A172 (cell line): ENCODE data around the gene SSNA1. TPM values are rescaled to one million over a fixed set of nuclear protein-coding genes. Genes with fewer than 3 reads are reported as not detected.

Experiments used
- DNase-seq: peaks from one replicate; pipeline ENCODE4 v3.0.0-alpha.2; 2015; ENCODE audit warnings: low spot score
- total RNA-seq: library from RNA; depleted of rRNA; stranded (reverse); fragments of >200 nt; shearing (Covaris generic); gene quantifications from 2 replicates; pipeline ENCODE4 v1.2.3, GENCODE V29; 2014

The SSNA1 gene
- total RNA-seq, 1 experiment from 2014 or later = 257 TPM

DNA sequence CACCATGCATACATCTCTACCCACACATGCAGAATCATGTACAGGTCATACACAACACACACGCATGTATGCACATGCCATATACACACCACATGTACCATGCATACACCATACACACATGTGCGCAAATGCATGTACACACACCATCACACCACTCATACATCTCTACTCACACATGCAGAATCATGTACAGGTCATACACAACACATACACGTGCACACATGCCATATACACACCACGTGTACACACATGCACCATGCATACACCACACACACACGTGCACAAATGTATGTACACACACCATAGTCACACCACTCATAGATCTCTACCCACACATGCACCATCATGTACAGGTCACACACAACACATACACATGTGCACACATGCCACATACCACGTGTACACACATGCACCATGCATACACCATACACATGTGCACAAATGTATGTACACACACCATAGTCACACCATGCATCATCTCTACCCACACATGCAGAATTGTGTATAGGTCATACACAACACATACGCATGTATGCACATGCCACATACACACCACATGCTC lies 35.6 kb upstream of the SSNA1 start:
- DNase-seq = no peak

DNA sequence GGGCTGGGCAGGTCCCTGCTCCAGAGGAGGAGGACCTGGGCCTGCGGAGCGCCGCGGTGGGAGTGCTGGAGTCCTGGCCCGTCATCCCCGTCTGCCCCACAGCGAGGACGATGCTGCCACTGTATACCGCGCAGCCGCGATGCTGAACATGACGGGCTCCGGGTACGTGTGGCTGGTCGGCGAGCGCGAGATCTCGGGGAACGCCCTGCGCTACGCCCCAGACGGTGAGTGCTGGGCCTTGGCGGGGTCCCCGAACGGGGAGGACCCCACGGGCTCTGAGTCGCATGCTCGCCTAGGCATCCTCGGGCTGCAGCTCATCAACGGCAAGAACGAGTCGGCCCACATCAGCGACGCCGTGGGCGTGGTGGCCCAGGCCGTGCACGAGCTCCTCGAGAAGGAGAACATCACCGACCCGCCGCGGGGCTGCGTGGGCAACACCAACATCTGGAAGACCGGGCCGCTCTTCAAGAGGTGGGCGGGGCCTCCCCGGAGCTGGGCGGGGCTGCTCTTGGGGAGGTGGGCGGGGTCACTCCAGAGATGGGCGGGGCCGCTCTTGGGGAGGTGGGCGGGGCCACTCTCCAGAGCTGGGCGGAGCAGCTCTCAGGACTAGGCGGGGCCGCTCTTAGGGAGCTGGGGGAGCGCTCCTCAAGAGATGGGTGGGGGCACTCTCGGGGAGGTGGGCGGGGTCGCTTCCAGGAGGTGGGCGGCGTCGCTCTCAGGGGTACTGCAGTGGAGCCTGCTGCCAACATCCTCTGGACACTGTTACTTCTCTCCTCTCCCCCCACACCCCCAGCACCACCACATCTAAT lies 31.7 kb upstream of the SSNA1 start:
- peak; percentile 34 for DNase-seq

- DNase-seq = no peak
Measured at GRCh38 chr9:137157618-137158415, 30.7 kb upstream of the SSNA1 start.

DNA sequence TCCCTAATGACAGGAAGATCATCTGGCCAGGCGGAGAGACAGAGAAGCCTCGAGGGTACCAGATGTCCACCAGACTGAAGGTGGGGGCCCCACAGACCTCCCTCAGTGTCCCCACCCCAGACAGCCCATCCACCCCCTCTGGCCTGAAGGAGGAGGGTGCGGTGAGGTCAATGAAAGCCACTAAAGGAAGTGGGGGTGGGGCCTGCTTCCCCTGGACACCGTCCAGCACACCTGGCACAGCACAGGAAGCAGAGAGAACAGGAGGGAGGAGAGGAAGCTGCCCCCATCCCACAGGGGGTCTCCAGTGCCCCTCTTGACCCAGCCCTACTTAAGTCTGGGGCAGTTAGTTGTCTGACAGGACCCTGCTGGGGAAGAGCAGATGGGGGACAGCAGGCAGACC lies 29.9 kb upstream of the SSNA1 start:
- DNase-seq = no peak

GRCh38 chr9:137159105-137160053 lies 29.1 kb upstream of the SSNA1 start:
- DNase-seq = no peak

- no peak for DNase-seq
Measured at GRCh38 chr9:137160054-137160425, 28.4 kb upstream of the SSNA1 start.

DNA sequence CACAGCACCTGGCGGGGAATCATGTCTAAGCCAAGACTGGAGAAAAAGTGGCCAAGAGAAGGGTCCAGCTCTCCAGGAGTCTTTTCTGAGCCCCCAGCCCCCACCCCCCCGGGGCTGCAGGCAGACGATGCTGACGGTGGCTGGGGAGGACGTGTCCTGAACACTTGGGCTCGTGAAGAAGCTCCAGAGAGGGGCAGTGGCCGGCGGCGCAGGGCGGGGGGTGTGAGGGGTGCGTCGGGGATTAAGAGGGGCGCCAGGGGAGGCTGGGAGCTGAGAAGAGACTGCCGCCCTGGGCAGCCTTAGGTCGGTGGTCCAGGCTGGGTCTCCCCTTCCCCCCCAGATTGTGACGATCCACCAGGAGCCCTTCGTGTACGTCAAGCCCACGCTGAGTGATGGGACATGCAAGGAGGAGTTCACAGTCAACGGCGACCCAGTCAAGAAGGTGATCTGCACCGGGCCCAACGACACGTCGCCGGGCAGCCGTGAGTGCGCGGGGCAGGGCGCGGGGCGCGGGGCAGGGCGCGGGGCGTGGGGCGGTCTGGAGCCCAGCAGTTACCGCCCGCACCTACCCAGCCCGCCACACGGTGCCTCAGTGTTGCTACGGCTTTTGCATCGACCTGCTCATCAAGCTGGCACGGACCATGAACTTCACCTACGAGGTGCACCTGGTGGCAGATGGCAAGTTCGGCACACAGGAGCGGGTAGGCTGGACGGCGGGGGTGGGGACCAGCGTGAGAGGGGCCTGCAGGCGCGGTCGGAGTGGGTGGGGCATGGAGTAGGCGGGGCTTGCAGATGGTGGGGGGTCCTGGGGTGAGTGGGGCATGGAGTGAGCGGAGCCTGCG lies 27.5 kb upstream of the SSNA1 start:
- no peak for DNase-seq

DNA sequence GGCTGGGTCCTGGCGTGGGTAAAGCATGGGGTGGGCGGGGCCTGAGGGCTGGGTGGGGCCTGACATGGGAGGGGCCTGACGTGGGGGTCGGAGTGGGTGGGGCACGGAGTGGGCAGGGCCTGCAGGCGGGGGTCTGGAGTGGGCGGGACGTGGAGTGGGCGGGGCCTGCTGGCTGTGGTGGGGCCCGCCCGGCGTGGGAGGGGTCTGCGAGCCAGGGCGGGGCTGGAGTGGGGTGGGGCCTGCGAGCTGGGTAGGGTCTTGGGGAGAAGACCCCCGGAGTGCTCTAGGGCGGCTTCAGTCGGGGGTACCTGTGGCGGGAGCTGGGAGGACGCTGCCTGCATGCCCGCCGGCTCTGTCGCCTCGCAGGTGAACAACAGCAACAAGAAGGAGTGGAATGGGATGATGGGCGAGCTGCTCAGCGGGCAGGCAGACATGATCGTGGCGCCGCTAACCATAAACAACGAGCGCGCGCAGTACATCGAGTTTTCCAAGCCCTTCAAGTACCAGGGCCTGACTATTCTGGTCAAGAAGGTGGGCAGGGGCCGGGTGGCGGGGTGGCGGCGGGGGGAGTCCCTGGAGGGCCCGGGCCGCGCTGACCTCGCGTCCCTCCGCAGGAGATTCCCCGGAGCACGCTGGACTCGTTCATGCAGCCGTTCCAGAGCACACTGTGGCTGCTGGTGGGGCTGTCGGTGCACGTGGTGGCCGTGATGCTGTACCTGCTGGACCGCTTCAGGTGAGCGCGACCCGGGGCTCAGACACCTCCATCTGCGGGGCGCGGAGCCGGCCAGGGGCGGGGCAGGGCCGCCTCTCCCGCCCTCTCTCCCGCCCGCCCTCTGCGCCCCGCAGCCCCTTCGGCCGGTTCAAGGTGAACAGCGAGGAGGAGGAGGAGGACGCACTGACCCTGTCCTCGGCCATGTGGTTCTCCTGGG lies 26.7 kb upstream of the SSNA1 start:
- no peak for DNase-seq

- DNase-seq = no peak
Measured at GRCh38 chr9:137162505-137163364, 25.7 kb upstream of the SSNA1 start.

- no peak for DNase-seq
Measured at GRCh38 chr9:137163365-137163715, 25.1 kb upstream of the SSNA1 start.

DNA sequence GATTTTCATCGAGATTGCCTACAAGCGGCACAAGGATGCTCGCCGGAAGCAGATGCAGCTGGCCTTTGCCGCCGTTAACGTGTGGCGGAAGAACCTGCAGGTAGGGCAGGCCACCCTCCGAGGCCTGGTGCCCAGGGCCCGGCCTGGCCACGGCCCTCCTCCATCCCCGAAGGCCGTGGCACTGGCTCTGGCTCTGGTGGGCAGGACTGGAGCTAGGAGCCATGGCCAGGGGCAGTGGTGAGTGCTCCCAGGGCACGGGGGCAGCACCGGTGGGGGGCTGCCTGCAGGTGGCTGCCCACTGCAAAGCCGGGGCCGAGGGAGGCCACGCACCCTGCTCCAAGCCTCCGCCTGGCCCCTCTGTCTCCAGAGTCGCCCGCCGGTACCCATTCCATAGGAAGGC lies 24.7 kb upstream of the SSNA1 start:
- no peak for DNase-seq

DNA sequence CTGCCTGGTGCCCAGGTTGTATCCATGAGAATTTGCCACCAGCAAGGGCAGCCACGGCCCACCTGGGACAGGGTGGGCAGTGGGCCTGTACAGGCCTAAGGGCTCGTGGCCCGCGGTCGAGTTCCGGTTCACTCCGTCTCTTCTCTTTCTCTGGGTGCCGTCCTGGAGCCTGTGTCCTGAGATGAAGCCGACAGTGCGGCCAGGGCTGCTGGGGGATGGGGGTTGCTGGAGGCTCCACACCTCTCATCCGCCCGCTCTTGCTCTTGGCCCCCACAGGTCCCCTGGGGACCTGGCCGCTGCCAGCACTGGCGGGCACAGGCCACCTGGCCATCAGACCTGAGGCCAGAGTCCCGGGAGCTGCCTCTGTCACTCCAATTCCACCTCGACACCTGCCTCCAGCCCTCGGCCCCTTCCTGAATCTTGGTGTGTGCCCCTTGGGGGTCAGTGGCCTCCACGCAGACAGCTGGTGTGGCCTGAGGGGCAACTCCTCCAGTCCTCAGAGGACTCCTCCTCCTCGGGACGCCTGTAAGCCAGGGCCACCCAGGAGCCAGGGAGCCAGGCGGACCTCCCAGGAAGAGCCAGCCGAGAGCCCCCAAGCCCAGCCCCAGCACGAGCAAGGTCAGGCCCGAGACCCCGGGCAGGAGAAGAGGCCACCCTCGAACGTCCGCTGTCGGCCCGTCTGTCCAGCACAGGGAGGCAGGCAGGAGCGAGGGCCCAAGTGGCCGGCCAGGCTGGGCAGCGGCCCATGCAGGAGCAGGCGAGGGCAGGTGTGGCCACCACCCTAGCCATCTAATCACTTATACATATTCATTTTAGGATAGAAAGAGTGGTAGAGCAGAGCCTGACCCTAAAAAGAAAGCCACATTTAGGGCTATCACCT lies 23.9 kb upstream of the SSNA1 start:
- DNase-seq = no peak

DNA sequence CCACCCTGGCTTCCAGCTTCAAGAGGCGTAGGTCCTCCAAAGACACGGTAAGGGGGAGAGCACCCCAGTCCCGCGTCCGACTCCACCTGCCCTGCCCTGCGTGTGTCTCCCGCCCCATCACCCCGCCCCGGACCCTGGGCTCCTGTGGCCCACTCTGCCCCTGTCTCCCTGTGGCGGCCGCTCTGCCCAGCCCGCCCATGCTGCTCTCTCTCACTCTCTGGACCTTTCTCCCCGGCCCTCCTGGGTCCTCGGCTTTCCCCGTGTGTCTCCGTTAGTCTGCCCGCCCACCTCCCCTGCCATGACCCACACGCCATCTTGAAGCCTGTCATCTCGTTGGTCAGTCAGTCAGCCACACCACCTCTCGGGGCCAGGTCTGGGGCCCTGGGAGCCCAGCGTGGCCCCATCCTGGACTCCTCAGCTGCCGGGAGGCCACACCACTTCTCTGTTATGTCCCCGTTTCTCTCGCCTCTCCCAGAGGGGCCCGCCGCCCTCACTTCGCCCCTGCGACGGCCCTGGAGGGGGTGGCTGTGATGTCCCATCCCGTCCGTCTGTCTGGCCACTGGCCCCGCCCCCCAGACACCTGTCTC lies 23.1 kb upstream of the SSNA1 start:
- no peak for DNase-seq

- DNase-seq = no peak
Measured at GRCh38 chr9:137166380-137167229, 21.9 kb upstream of the SSNA1 start.

GRCh38 chr9:137167277-137167746 lies 21.2 kb upstream of the SSNA1 start:
- DNase-seq = no peak
